NCI-H345 (cell line): Measurements from ENCODE around the gene PSMB11.

Experiments used
- DNase-seq: peaks from one replicate; lab custom pipeline; 2025; lab: John Stamatoyannopoulos, UW

Gene PSMB11

DNA sequence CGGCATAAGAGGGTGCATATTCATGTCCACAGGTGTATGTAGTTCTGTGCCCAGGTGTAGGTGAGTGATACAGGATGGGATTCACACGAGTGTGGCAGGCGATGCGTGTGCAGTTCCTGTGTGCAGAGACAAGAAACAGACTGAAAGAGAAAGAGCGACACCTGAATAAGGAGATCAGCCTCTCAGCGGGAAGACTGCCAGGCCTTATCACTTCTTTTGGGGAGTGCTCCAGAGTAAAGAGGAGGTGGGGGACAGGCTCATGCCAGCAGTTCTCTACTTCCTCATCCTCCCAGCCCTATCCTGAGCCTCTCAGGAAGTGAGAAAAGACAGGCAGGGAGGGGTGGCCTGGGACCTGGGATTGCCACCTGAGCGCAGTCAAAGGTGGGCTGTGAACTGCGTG, 2.8 kb downstream of the PSMB11 start:
- no peak for DNase-seq

DNA sequence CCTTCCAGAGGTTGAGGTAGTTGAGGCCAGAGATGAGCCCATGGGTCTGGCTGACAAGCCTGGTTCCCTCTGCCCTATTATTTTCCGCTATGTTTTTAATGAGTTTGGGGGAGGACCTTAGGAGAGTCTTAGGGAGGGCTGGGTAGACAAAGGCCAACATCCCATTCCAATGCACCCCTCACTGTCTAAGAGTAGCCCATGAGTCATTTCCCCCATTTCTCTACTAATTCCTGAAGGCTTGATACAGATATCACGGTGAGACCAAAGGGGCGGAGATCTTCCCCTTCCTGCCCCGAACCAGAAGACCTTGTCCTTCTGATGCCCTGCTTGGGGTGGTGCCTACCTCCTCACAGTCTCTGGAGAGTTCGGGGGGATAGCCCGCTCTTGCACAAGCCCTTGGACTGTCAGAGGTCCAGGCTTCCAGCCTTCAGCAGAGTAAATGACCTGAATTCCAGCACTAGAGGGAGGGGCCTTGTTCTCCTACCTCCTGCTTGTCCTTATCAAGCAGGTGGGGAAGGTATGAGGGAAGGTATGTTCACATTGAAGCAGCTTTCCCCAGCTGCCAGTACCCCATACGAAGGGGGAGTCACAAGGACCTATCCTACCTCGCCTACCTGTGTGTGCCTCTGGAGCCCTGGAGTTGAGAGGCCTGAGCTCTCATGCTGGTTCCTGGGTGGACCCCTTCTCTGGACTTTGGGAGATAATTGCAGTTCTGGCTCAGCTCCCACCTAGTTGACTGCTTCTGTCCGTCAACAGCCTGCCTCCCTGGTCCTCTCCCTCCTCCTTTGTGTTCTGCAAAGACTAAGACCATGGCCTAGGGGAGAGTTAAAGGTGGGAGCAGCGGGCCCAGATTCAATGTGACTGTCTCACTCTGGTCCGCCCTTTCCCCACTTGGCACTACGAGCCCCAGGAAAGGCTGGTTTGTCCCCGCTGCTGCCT, 3.7 kb downstream of the PSMB11 start:
- DNase-seq = no peak

DNA sequence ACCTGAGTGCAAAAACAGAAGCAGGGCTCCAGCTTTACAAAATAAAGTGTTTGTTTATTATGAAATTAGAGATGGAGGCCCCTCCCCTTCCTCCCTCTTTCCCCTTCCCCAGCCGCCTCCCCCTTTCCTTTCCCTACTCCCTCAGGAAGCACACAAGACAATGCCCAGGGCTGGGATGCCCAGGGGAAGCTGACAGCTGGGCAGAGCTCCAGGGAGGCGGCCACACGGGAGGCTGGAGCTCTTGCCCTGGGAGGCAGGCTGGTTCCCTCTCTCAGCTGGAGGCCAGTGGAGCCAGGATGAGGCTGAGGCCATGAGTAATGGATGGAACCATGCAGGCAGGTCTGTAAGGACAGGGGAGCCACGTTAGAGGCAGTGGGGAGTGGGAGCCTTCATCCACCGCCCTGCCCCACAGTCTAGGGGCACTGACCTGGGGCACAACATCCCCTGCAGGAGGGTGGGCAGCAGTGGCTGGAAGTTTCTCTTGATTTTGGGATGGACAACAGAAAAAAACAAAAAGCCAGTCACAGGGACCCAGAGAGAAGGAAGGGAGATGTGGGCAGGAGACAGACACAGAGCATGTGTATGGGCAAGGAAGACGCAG, 5.1 kb downstream of the PSMB11 start:
- no peak for DNase-seq

GRCh38 chr14:23047751-23048693, 6.0 kb downstream of the PSMB11 start:
- DNase-seq = no peak

DNA sequence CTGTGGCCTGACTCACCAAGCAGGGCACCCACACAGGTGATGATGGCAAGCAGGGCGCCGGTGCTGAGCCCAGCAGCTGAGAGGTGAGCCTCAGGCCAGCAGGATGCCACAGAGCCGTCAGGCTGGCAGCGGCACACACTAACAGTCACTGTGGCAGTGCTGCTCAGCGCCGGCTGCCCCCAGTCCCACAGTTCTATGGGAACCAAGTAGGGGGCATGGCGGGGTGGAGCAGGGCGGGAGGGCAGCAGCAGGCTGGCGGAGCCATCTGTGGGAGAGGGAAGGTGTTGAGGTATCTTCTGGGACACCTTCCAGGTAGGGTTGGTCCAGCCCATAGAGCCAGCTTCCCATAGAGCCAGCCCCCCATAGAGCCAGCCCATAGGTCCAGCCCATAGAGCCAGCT, 7.0 kb downstream of the PSMB11 start:
- no peak for DNase-seq

- DNase-seq = no peak
Measured at GRCh38 chr14:23051141-23052057, 9.4 kb downstream of the PSMB11 start.

DNA sequence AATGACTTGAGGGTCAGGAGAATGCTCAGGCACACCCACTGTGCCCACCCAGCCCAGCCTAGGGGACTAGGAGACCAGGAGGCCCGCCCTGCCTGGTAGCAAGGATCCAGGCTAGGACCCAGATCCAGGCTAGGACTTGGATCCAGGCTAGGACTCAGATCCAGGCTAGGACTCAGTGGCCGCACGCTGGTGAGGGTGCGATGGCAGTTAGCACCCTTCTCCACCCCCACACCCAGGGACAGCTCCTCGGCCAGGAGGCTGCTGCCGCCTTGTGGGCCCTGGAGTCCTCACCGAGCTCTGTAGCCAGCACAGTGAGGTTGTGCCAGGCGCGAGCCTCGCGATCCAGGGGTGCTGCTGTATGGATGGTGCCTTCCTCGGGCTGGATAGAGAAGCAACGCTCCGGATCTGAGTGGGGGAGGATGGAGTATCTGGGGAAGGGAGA, 10.2 kb downstream of the PSMB11 start:
- DNase-seq = no peak

- DNase-seq = no peak
Measured at GRCh38 chr14:23052671-23053070, 10.7 kb downstream of the PSMB11 start.

GRCh38 chr14:23053426-23053825, 11.4 kb downstream of the PSMB11 start:
- no peak for DNase-seq

- DNase-seq = no peak
Measured at GRCh38 chr14:23054000-23054811, 12.2 kb downstream of the PSMB11 start.

DNA sequence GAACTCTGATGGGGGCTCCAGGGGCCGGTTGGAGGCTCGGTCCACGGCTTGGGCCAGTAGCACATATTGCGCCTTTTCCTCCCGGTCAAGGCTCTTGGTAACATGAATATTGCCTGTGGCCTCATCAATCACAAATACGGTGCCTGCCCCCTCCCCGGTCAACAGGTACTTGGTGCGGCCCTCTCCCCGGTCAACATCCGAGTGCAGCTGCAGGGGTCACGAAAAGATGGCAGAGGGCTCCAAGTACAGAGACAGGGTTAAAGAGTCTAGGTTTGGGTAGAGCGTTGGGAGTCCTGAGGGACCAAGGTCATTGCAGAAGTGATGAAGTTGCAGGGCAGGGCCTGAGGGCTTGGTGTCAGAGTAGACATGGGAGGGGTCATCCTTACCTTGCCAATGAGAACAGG, 13.1 kb downstream of the PSMB11 start:
- DNase-seq = no peak

GRCh38 chr14:23055621-23056144, 13.7 kb downstream of the PSMB11 start:
- no peak for DNase-seq

GRCh38 chr14:23056145-23056955, 14.3 kb downstream of the PSMB11 start:
- no peak for DNase-seq

GRCh38 chr14:23056956-23057756, 15.1 kb downstream of the PSMB11 start, which contains the start of gene CDH24:
Gene CDH24, minus strand, starts transcription at chr14:23057520. Its CDS starts 1,787 bp downstream, at chr14:23055733.
- no peak for DNase-seq

GRCh38 chr14:23057757-23058653, 16.0 kb downstream of the PSMB11 start:
- no peak for DNase-seq

DNA sequence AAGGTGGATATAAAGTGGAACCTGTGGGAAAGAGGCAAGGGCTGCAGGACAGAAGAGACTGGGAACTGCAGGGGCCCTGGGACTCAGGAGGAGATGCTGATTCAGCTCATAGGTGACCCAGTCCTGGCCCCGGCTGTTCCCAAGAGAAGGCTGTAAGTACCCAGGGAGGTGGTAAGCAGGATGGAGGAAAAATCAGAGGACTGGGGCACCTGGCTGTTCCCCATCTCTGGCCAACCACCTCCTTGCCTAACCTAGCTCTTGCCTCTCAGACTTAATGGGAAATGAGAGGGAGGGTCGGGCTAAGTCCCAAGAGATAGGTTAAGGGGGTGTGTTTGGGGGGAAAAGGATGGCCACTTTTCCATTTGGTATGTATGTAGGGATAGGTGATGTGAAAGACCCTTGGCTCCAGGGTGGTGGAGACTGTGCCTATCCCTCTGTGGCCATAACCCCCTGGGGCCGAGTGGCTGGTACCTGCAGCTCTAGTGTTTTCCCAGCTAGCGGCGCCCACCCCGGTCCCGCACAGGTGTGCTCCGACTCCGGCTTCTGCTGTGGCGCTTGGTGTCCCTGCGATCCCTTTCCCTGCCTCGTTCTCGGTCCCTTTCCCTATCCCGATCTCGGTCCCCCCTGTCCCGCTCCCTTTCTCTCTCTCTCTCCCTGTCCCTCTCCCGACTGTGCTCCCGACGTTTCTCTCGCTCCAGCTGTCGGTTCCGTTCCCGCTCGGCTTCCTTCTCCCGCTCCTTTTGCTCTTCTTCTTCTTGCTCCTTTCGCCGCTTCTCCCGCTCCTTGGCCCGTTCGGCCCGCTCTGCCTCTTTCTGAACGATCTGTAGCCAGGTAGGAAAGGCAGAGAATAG, 16.9 kb downstream of the PSMB11 start:
- DNase-seq = no peak
